ENCODE results near the gene PLAU. TPM values are rescaled to one million over a fixed set of nuclear protein-coding genes. Genes with fewer than 3 reads are reported as not detected.

The PLAU gene
- total and polyA plus RNA-seq, 2 donors (not counting 1 experiment from before 2014, with no cell fraction given) = 93.6 to 98.9 TPM

- Histone ChIP-seq H3K9me3 (ENCODE audit: control insufficient read depth, insufficient read depth, low read depth, low read length) (no peaks in the 10 kb centered on the region), H3K4me2 (ENCODE audit: extremely low read depth, insufficient read depth, low read length) (no peak overlapping the region), H2AFZ (ENCODE audit: low read length) (no peak overlapping the region), H3K4me1 (ENCODE audit: control insufficient read depth, extremely low read depth, insufficient read depth, low read length) (peaks cover 13% of the 10 kb centered on the region), H3K36me3 (ENCODE audit: control insufficient read depth, insufficient read depth, low read length) (peaks cover 8% of the 10 kb centered on the region), H3K4me3 (replicated peaks in 1 of 4; ENCODE audit: control extremely low read depth in 1 of 4, insufficient read depth in 1 of 4, low read depth in 3 of 4, low read length in 4 of 4) (no peak overlapping the region), H3K9ac (ENCODE audit: insufficient read depth, low read length) (no peak overlapping the region), H3K27ac (ENCODE audit: insufficient read depth, low read length) (no peak overlapping the region), H3K79me2 (ENCODE audit: control insufficient read depth, insufficient read depth, low read length) (no peaks in the 10 kb centered on the region), H3K27me3 (ENCODE audit: control insufficient read depth, insufficient read depth, low read length) (no peaks in the 10 kb centered on the region), H4K20me1 (ENCODE audit: control insufficient read depth, extremely low read depth, insufficient read depth, low read length) (no peaks in the 10 kb centered on the region)
- no peak for TF ChIP-seq CTCF (conservative IDR thresholded peaks at IDR 0.05 in 1 of 2, IDR thresholded peaks at IDR 0.05 in 1 of 2; ENCODE audit: low read depth in 1 of 2, low read length in 2 of 2)
- no peak for TF ChIP-seq EZH2 (IDR thresholded peaks at IDR 0.05; ENCODE audit: low read length, missing control alignments)
- no peak for DNase-seq (ENCODE audit: low read depth in 2 of 2)
Observed at GRCh38 chr10:73863039-73863817, 47.7 kb upstream of the PLAU start.

- H3K4me2 ChIP-seq (ENCODE audit: extremely low read depth, insufficient read depth, low read length) = no peak overlapping the region
- no peak overlapping the region for H2AFZ ChIP-seq (ENCODE audit: low read length)
- H4K20me1 ChIP-seq (ENCODE audit: control insufficient read depth, extremely low read depth, insufficient read depth, low read length) = no peaks in the 10 kb centered on the region
- H3K27ac ChIP-seq (ENCODE audit: insufficient read depth, low read length) = no peak overlapping the region
- H3K4me1 ChIP-seq (ENCODE audit: control insufficient read depth, extremely low read depth, insufficient read depth, low read length) = peaks cover 12% of the 10 kb centered on the region
- no peak for DNase-seq (ENCODE audit: low read depth in 2 of 2)
- H3K27me3 ChIP-seq (ENCODE audit: control insufficient read depth, insufficient read depth, low read length) = no peaks in the 10 kb centered on the region
- peaks cover 10% of the 10 kb centered on the region for H3K36me3 ChIP-seq (ENCODE audit: control insufficient read depth, insufficient read depth, low read length)
- no peak overlapping the region for H3K9ac ChIP-seq (ENCODE audit: insufficient read depth, low read length)
- no peaks in the 10 kb centered on the region for H3K9me3 ChIP-seq (ENCODE audit: control insufficient read depth, insufficient read depth, low read depth, low read length)
- TF ChIP-seq EZH2 (IDR thresholded peaks at IDR 0.05; ENCODE audit: low read length, missing control alignments) (no peak), CTCF (conservative IDR thresholded peaks at IDR 0.05 in 1 of 2, IDR thresholded peaks at IDR 0.05 in 1 of 2; ENCODE audit: low read depth in 1 of 2, low read length in 2 of 2) (no peak)
- no peak overlapping the region for H3K4me3 ChIP-seq (replicated peaks in 1 of 4; ENCODE audit: control extremely low read depth in 1 of 4, insufficient read depth in 1 of 4, low read depth in 3 of 4, low read length in 4 of 4)
- no peaks in the 10 kb centered on the region for H3K79me2 ChIP-seq (ENCODE audit: control insufficient read depth, insufficient read depth, low read length)
Observed at GRCh38 chr10:73864229-73864628, 46.7 kb upstream of the PLAU start.

DNA sequence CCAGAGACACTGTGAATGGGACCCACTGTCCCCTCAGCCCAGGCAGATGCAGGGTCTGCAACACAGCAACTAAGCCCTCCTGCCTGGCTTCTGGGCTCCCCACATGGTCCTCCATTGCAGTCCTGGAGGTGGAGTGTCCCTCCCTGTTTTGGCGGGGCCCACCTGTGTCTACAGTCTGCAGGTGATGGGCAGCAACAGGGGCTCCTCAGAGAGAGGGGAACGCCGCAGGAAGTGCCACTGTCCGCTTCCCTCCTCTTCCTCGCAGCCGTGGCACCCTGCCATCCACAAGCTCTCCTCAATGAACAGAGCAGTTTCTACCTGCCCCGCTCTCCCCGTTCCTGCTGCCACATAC lies 45.8 kb upstream of the PLAU start:
- no peaks in the 10 kb centered on the region for H3K9me3 ChIP-seq (ENCODE audit: control insufficient read depth, insufficient read depth, low read depth, low read length)
- H3K4me3 ChIP-seq (replicated peaks in 1 of 4; ENCODE audit: control extremely low read depth in 1 of 4, insufficient read depth in 1 of 4, low read depth in 3 of 4, low read length in 4 of 4) = no peak overlapping the region
- no peak overlapping the region for H3K27ac ChIP-seq (ENCODE audit: insufficient read depth, low read length)
- H3K4me1 ChIP-seq (ENCODE audit: control insufficient read depth, extremely low read depth, insufficient read depth, low read length) = peaks cover 8% of the 10 kb centered on the region
- no peak overlapping the region for H3K4me2 ChIP-seq (ENCODE audit: extremely low read depth, insufficient read depth, low read length)
- no peak for TF ChIP-seq CTCF (conservative IDR thresholded peaks at IDR 0.05 in 1 of 2, IDR thresholded peaks at IDR 0.05 in 1 of 2; ENCODE audit: low read depth in 1 of 2, low read length in 2 of 2)
- TF ChIP-seq EZH2 (IDR thresholded peaks at IDR 0.05; ENCODE audit: low read length, missing control alignments) = no peak
- DNase-seq (ENCODE audit: low read depth in 2 of 2) = no peak
- H3K36me3 ChIP-seq (ENCODE audit: control insufficient read depth, insufficient read depth, low read length) = peaks cover 9% of the 10 kb centered on the region
- H3K9ac ChIP-seq (ENCODE audit: insufficient read depth, low read length) = no peak overlapping the region
- no peaks in the 10 kb centered on the region for H3K27me3 ChIP-seq (ENCODE audit: control insufficient read depth, insufficient read depth, low read length)
- H3K79me2 ChIP-seq (ENCODE audit: control insufficient read depth, insufficient read depth, low read length) = no peaks in the 10 kb centered on the region
- no peaks in the 10 kb centered on the region for H4K20me1 ChIP-seq (ENCODE audit: control insufficient read depth, extremely low read depth, insufficient read depth, low read length)
- H2AFZ ChIP-seq (ENCODE audit: low read length) = no peak overlapping the region
